K562 (cell line): ENCODE measurements around the gene COLQ. TPM values are rescaled to one million over a fixed set of nuclear protein-coding genes. Genes with fewer than 3 reads are reported as not detected.

Source experiments
- ATAC-seq: fragments of 200-7000 bp; cut with Tn5 transposase; 3 replicates; pipeline ENCODE4 v1.9.1; 2020; ENCODE audit warnings: moderate library complexity
- BruUV-seq: library from RNA; stranded (reverse); fragments of 400-500 nt; replicated peaks from 2 replicates; lab custom pipeline; 2021; lab: Mats Ljungman, UMichigan
- CTCF ChIA-PET: fragments of 300-600 bp; formaldehyde crosslinking; extraction: SDS; loops from one replicate; lab custom pipeline; 2021; ENCODE audit warnings: low intra/inter-chr PET ratio; lab: Yijun Ruan, JAX
- POLR2A ChIA-PET: fragments of 300-600, 350-650 bp; sonication (Branson Sonifier 250); formaldehyde crosslinking; extraction: SDS; loops from one replicate; lab custom pipeline; 2021; ENCODE audit warnings: antibody characterized with exemption, inconsistent platforms; lab: Yijun Ruan, JAX
- DNase-seq, 4 experiments: peaks; one replicate each; pipeline versions ENCODE4 v3.0.0 to v3.0.0-alpha.2; 2011 to 2018; ENCODE audit warnings: low spot score in 3 of 4, mixed read lengths in 3 of 4; ENCODE audit errors: extremely low read depth in 1 of 4
- FAIRE-seq: peaks from 2 replicates; lab custom pipeline; 2011; peaks lifted over from hg19 to GRCh38; lab: Jason Lieb, UNC
- H2AFZ ChIP-seq: 2 replicates; pipeline ENCODE4 v1.6.0; 2011; ENCODE audit warnings: low read depth, low read length, control low read depth, inconsistent platforms
- H3K27ac ChIP-seq: fragments of 200-600 bp; 3 replicates; pipeline ENCODE4 v1.8.0; 2011; ENCODE audit warnings: low read depth, mild to moderate bottlenecking, control low read depth, inconsistent platforms, low read length, moderate library complexity, mixed read lengths; ENCODE audit errors: extremely low read depth
- H3K27me3 ChIP-seq, 2 experiments: fragments of 300-600 bp in 1 of 2; 2 replicates in 1 of 2; 3 replicates in 1 of 2; pipeline versions ENCODE4 v1.6.0 to v1.8.0; 2011; ENCODE audit warnings: inconsistent platforms in 2 of 2, low read length in 2 of 2, mild to moderate bottlenecking in 1 of 2, mixed read lengths in 1 of 2, moderate library complexity in 1 of 2; ENCODE audit not compliant: control insufficient read depth in 2 of 2, insufficient read depth in 2 of 2
- H3K36me3 ChIP-seq: fragments of 300-600 bp; 3 replicates; pipeline ENCODE4 v1.8.0; 2011; ENCODE audit warnings: mild to moderate bottlenecking, low read length, inconsistent platforms; ENCODE audit not compliant: control insufficient read depth, insufficient read depth
- H3K4me1 ChIP-seq, 2 experiments: fragments of 200-600 bp in 1 of 2; replicated peaks in 1 of 2; 2 replicates in 1 of 2; 3 replicates in 1 of 2; pipeline versions ENCODE4 v1.5.1 to v1.8.0; 2011; ENCODE audit warnings: inconsistent platforms in 2 of 2, low read length in 2 of 2, mild to moderate bottlenecking in 1 of 2, mixed read lengths in 1 of 2, moderate library complexity in 1 of 2; ENCODE audit not compliant: control insufficient read depth in 2 of 2, insufficient read depth in 2 of 2
- H3K4me2 ChIP-seq: 2 replicates; pipeline ENCODE4 v1.6.1; 2011; ENCODE audit warnings: low read length, control low read depth, inconsistent platforms, mixed read lengths; ENCODE audit not compliant: insufficient read depth
- H3K4me3 ChIP-seq: fragments of 200-600 bp; sonication (generic), shearing (Covaris generic); 2 replicates; pipeline ENCODE4 v1.5.1; 2016; ENCODE audit warnings: control low read depth, inconsistent platforms
- H3K79me2 ChIP-seq: fragments of 200-600 bp; 3 replicates; pipeline ENCODE4 v1.8.0; 2011; ENCODE audit warnings: low read length, inconsistent platforms; ENCODE audit not compliant: control insufficient read depth, insufficient read depth
- H3K9ac ChIP-seq, 2 experiments: 2 replicates each; pipeline versions ENCODE4 v1.6.0 to v1.6.1; 2011; ENCODE audit warnings: low read depth in 2 of 2, low read length in 2 of 2, control low read depth in 1 of 2, inconsistent platforms in 1 of 2, mild to moderate bottlenecking in 1 of 2, mixed read lengths in 1 of 2; ENCODE audit not compliant: insufficient read depth in 1 of 2
- H3K9me1 ChIP-seq: one replicate; pipeline ENCODE4 v1.6.0; 2011; ENCODE audit warnings: inconsistent platforms, mild to moderate bottlenecking, low read length, moderate library complexity; ENCODE audit not compliant: control insufficient read depth, insufficient read depth
- H3K9me3 ChIP-seq: replicated peaks from 2 replicates; pipeline ENCODE4 v1.5.1; 2011; ENCODE audit warnings: low read depth, low read length, inconsistent platforms; ENCODE audit not compliant: control insufficient read depth, insufficient read depth
- H4K20me1 ChIP-seq: replicated peaks from 2 replicates; pipeline ENCODE4 v1.6.1; 2011; ENCODE audit warnings: low read length, inconsistent platforms, mixed read lengths; ENCODE audit not compliant: control insufficient read depth, insufficient read depth
- CSDE1 ChIP-seq, 2 experiments: fragments of 450-650 bp; IDR thresholded peaks; 2 replicates each; pipeline ENCODE4 v1.6.1; 2016; ENCODE audit warnings: mild to moderate bottlenecking in 1 of 2
- HNRNPLL ChIP-seq: fragments of 200-400 bp; formaldehyde crosslinking; IDR thresholded peaks from 2 replicates; pipeline ENCODE4 v1.6.1; 2017; ENCODE audit warnings: low read length, low read depth, mild to moderate bottlenecking; ENCODE audit not compliant: poor library complexity, severe bottlenecking
- ZFP91 ChIP-seq: sonication (generic); formaldehyde crosslinking; IDR thresholded peaks from 2 replicates; pipeline ENCODE4 v1.8.0; 2022; ENCODE audit warnings: mild to moderate bottlenecking, missing genetic modification reagents
- ZNF282 ChIP-seq: sonication (generic); formaldehyde crosslinking; IDR thresholded peaks from 2 replicates; pipeline ENCODE4 v1.8.1; 2023; ENCODE audit warnings: missing genetic modification reagents
- WGBS: fragments of 100-300 bp; shearing (Covaris generic); methylation state at CpG from one replicate; pipeline ENCODE4 v1.1.6; 2016; ENCODE audit warnings: low coverage, mixed read lengths; ENCODE audit not compliant: insufficient coverage; ENCODE audit errors: missing lambda C conversion rate; 5-methylcytosine and 5-hydroxymethylcytosine counted together
- in situ Hi-C: fragments of 300-500 bp; cut with MboI; formaldehyde crosslinking; loops from 4 replicates; pipeline ENCODE4 v1.15.0; 2018; ENCODE audit warnings: inconsistent platforms, mixed read lengths
- intact Hi-C: fragments of 100-400 bp; cut with micrococcal nuclease; formaldehyde crosslinking; loops from 2 replicates; pipeline ENCODE4 v1.14.2; 2022
- polyA plus RNA-seq, 8 experiments: library from polyadenylated mRNA; depleted of rRNA in 4 of 8; stranded (reverse) in 5 of 8; unstranded in 3 of 8; fragments of >200 nt; fragmentation: Nextera tagmentation in 2 of 8; fragmentation: Illumina TruSeq in 1 of 8; extraction: Ambion mirVana in 2 of 8; extraction: Trizol in 1 of 8; gene quantifications; 2 replicates each; pipeline versions ENCODE4 v1.2.1 to v1.2.3, GENCODE V29; 2011 to 2014; ENCODE audit warnings: inconsistent platforms in 1 of 8, missing spikeins in 1 of 8
- total RNA-seq, 7 experiments: library from RNA; depleted of rRNA in 6 of 7; stranded (reverse); fragments of >200 nt in 6 of 7; fragmentation: Illumina TruSeq in 2 of 7; extraction: Trizol in 2 of 7; gene quantifications; 2 replicates each; pipeline versions ENCODE4 v1.2.1 to v1.2.3, GENCODE V29; 2011 to 2021; ENCODE audit warnings: low replicate concordance in 1 of 7

COLQ gene
- total and polyA plus RNA-seq, 9 of the 15 experiments (the other 6 are each of a cell fraction or from before 2014, with no cell fraction given), result 0.04 to 0.36 (median 0.27) TPM; not detected in 4

GRCh38 chr3:15528854-15529537 lies 7.5 kb upstream of the COLQ start:
- Histone ChIP-seq H3K9me3 (no peaks in the 10 kb centered on the region), H3K9ac (no peak overlapping the region), H3K4me3 (no peak overlapping the region), H3K79me2 (no peaks in the 10 kb centered on the region), H3K36me3 (no peaks in the 10 kb centered on the region), H2AFZ (no peak overlapping the region), H3K9me1 (no peaks in the 10 kb centered on the region), H4K20me1 (no peaks in the 10 kb centered on the region), H3K27me3 (peaks cover 32 to 37% of the 10 kb centered on the region in 2 experiments), H3K27ac (no peak overlapping the region), H3K4me2 (no peak overlapping the region), H3K4me1 (no peaks in the 10 kb centered on the region)
- ATAC-seq, result no peak
- ChIA-PET POLR2A (interaction anchor here (0.5 to 1.1 kb wide), 3 partner anchors 61 to 202 kb away, joined by 3 read pairs; no protein-coding TSS in a partner anchor), CTCF (interaction anchor here (0.6 kb wide), 1 partner anchor 31 kb away, joined by 3 read pairs; no protein-coding TSS in a partner anchor)
- no TSS peak for BruUV-seq
- WGBS, result 9% methylated on average over 4 of the region's 4 CpGs
- intact Hi-C loops, result no loop called here
- FAIRE-seq, result no peak
- TF ChIP-seq HNRNPLL (no peak), CSDE1 (IDR thresholded peaks at IDR 0.05) (no peak), ZFP91 (no peak), ZNF282 (CRISPR knock-in tag) (no peak)
- no peak for DNase-seq
- in situ Hi-C loops, result no loop called here
